Mesothelial cell of epicardium (in vitro differentiated cells): Measurements from ENCODE around the gene MPST. TPM values are rescaled to one million over a fixed set of nuclear protein-coding genes. Genes with fewer than 3 reads are reported as not detected.

Experiments used
- DNase-seq, 2 experiments: peaks; one replicate each; pipeline ENCODE4 v3.0.0; 2021; ENCODE audit warnings: low spot score in 2 of 2; ENCODE audit not compliant: unreplicated experiment in 2 of 2
- H3K27ac Mint-ChIP-seq: 2 replicates; pipeline ENCODE4 v1.8.0; 2021; ENCODE audit warnings: mixed read lengths
- H3K27me3 Mint-ChIP-seq: 2 replicates; pipeline ENCODE4 v1.8.0; 2021; ENCODE audit warnings: low read depth, mixed read lengths
- H3K36me3 Mint-ChIP-seq: 2 replicates; pipeline ENCODE4 v1.8.0; 2021; ENCODE audit warnings: mixed read lengths
- H3K4me1 Mint-ChIP-seq: 2 replicates; pipeline ENCODE4 v1.8.0; 2021; ENCODE audit warnings: mixed read lengths
- H3K4me3 Mint-ChIP-seq: 2 replicates; pipeline ENCODE4 v1.8.0; 2021; ENCODE audit warnings: mild to moderate bottlenecking, moderate library complexity, mixed read lengths
- H3K9me3 Mint-ChIP-seq: 2 replicates; pipeline ENCODE4 v1.8.0; 2021; ENCODE audit warnings: mixed read lengths
- total RNA-seq: library from RNA; stranded (reverse); gene quantifications from 3 replicates; pipeline ENCODE4 v1.2.1, GENCODE V29; 2021
- TF ChIP-seq, protein P1 (sequence below): fragments of 200-600 bp; sonication (generic); IDR thresholded peaks from one replicate; pipeline ENCODE4 v1.5.0; 2021; ENCODE audit warnings: antibody characterized with exemption; ENCODE audit not compliant: unreplicated experiment

The MPST gene
- total RNA-seq, 1 donor from 2014 or later: 55.8 TPM

DNA sequence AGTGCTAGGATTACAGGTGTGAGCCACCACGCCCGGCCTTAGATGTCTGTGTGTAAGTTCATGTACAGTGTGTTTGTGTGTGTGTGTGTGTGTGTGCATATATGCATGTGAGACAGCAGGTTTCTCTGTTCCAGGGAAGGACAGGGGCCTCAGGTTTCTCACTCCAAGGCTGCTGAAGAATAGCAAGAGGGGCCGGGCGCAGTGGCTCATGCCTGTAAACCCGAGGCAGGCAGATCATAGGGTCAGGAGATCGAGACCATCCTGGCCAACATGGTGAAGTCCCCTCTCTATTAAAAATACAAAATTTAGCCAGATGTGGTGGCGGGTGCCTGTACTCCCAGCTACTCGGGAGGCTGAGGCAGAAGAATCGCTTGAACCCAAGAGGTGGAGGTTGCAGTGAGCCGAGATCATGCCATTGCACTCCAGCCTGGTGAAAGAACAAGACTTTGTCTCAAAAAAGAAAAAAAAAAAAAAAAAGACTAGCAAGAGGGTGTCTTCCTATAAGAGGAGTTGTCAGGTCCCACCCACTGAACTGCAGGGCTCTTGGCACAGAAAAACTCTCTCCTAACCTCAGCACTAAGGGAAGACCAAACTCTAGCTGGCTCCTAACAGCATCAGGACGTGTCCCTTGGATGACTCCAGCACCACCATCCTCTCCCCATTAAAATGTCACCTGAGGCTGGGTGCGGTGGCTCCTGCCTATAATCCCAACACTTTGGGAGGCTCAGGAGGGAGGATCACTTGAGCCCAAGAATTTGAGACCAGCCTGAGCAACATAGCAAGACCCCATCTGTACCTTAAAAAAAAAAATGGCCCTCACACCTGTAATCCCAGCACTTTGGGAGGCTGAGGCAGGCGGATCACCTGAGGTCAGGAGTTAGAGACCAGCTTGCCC is 40.3 kb upstream of the MPST start:
- Mint-ChIP-seq H3K4me3 (no peak overlapping the region), H3K4me1 (peaks cover 14% of the 10 kb centered on the region), H3K27ac (no peak overlapping the region), H3K36me3 (no peaks in the 10 kb centered on the region), H3K9me3 (no peaks in the 10 kb centered on the region), H3K27me3 (peaks cover 29% of the 10 kb centered on the region)
- DNase-seq: no peak
- TF ChIP-seq, protein P1, sequence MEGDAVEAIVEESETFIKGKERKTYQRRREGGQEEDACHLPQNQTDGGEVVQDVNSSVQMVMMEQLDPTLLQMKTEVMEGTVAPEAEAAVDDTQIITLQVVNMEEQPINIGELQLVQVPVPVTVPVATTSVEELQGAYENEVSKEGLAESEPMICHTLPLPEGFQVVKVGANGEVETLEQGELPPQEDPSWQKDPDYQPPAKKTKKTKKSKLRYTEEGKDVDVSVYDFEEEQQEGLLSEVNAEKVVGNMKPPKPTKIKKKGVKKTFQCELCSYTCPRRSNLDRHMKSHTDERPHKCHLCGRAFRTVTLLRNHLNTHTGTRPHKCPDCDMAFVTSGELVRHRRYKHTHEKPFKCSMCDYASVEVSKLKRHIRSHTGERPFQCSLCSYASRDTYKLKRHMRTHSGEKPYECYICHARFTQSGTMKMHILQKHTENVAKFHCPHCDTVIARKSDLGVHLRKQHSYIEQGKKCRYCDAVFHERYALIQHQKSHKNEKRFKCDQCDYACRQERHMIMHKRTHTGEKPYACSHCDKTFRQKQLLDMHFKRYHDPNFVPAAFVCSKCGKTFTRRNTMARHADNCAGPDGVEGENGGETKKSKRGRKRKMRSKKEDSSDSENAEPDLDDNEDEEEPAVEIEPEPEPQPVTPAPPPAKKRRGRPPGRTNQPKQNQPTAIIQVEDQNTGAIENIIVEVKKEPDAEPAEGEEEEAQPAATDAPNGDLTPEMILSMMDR: no peak

DNA sequence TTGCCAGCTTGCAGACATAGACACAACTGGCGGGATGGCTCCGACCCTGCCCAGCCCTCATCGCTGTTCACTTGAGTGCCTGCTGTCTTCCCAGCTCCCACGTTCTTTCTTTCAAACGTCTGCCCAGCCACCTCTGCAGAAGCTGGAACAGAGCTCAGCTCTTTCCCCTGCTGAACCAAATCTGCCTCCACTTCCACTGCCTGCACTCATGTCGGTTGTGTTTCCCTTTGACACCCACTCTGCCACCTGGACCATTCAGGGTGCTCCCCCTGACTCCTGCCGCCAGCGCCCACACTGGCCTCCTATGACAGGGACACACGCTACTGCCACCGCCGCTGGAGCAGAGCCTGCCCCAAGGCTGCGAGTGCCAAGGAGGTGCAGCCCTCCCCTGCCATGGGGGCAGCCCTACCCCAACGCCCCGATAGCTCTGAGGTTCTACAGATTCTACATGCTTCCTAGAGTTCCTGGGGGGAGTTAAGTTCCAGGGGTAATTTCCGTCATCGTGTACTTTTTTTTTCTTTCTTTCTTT is 38.2 kb upstream of the MPST start:
- H3K27me3 Mint-ChIP-seq: peaks cover 28% of the 10 kb centered on the region
- H3K36me3 Mint-ChIP-seq: no peaks in the 10 kb centered on the region
- no peak for DNase-seq
- no peak overlapping the region for H3K4me3 Mint-ChIP-seq
- no peak overlapping the region for H3K27ac Mint-ChIP-seq
- TF ChIP-seq, protein P1: no peak
- peaks cover 10% of the 10 kb centered on the region for H3K9me3 Mint-ChIP-seq
- H3K4me1 Mint-ChIP-seq: peaks cover 9% of the 10 kb centered on the region

DNA sequence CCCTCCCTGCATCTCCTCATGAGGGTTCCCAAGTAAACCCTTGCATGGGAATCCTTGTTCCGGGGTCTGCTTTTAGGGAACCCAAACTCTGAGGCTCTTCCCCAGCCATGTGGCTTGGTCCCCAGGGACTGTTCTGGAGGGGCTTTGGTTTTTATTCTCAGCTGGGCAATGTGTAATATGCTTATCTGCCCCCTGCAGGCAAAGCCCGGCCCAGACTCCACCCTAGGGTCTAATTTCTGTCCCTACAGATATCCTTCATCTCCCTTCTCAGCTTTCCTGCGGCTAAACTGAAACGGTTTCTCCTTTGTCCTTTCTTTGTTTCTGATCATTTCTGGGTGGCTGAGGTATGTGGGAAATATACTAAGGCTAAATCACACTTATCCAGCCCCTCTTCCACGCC is 37.4 kb upstream of the MPST start:
- H3K4me1 Mint-ChIP-seq: peaks cover 9% of the 10 kb centered on the region
- TF ChIP-seq, protein P1: no peak
- H3K4me3 Mint-ChIP-seq: no peak overlapping the region
- peaks cover 32% of the 10 kb centered on the region for H3K27me3 Mint-ChIP-seq
- peaks cover 11% of the 10 kb centered on the region for H3K9me3 Mint-ChIP-seq
- DNase-seq: no peak
- no peaks in the 10 kb centered on the region for H3K36me3 Mint-ChIP-seq
- H3K27ac Mint-ChIP-seq: no peak overlapping the region

DNA sequence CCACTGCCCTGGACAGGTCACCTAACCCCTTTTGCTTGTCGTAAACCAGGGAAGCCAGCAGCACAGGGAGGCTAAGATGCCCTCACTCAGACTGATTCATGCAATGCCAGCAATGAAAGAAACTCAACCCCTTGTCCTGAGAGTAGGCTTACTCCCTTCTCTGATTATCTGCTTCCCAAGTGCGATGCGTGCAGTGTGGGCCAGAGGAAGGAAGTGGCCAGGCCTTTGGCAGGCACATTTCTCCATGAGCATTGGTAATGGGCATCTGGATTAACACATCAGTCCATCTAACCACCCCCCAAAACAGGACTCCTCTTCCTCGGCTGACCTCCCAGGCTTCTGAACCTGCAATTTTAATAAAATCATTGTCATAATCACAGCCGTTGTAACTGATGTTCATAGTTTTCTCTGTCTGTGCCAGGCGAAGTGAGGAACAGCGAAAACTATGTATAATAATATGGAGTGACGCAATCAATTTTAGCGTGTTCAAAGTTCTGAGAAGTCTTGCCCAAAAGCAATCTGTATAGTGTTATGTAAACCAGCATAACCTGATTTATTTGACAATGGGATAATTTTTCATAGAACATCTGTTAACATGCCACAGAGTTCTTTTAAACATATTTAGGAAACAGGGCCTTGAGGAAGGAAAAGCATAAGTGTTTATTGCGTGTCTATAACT is 34.2 kb upstream of the MPST start:
- H3K27me3 Mint-ChIP-seq: peaks cover 51% of the 10 kb centered on the region
- no peak overlapping the region for H3K27ac Mint-ChIP-seq
- no peak overlapping the region for H3K4me3 Mint-ChIP-seq
- TF ChIP-seq, protein P1: no peak
- DNase-seq: no peak
- H3K36me3 Mint-ChIP-seq: no peaks in the 10 kb centered on the region
- H3K4me1 Mint-ChIP-seq: no peaks in the 10 kb centered on the region
- H3K9me3 Mint-ChIP-seq: peaks cover 11% of the 10 kb centered on the region

DNA sequence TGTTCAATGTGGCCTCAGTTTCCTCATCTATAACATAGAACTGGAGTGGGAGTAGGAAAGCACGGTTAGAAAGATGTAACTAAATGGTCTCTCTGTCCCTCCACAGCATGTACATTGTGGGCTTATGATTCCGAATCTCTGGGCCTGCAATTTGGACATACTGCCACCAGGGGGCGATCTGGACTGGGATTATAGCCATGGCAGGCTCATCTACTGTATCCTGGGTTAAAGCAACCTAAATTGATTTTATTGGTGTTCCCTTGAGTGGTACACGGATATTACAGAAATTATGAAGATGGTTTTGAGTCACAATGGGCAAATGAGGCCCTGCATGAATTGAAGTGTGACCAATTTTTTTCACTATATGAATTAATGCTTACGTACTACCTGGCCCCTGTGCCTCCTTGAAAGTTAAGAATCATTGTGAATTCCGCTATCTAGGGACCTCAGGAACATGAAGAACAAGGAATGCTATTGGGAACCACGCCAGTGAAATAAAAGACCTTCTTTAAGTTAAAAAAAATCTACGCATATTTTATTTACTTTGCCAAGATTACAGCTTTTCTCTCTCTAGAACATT is 33.2 kb upstream of the MPST start:
- no peaks in the 10 kb centered on the region for H3K4me1 Mint-ChIP-seq
- H3K4me3 Mint-ChIP-seq: no peak overlapping the region
- H3K36me3 Mint-ChIP-seq: no peaks in the 10 kb centered on the region

More for the DNA sequence above, 33.2 kb upstream of the MPST start:
- Mint-ChIP-seq H3K9me3 (peaks cover 11% of the 10 kb centered on the region), H3K27ac (no peak overlapping the region), H3K27me3 (peaks cover 58% of the 10 kb centered on the region)
- DNase-seq: no peak
- TF ChIP-seq, protein P1: peak; percentile 70
